Measurements from ENCODE around the gene CAMTA1. TPM values are rescaled to one million over a fixed set of nuclear protein-coding genes. Genes with fewer than 3 reads are reported as not detected.

The CAMTA1 gene
- total RNA-seq, 1 experiment from 2014 or later = 60.0 TPM

- Histone ChIP-seq H3K9me3 (no peaks in the 10 kb centered on the region), H3K4me1 (peaks cover 6% of the 10 kb centered on the region; the same call in 1 of the 2 replicates), H3K36me3 (ENCODE audit: control insufficient read depth, insufficient read depth, low read length) (peaks cover 2% of the 10 kb centered on the region; the same call in 1 of the 2 replicates), H3K4me3 (ENCODE audit: low read depth, low read length) (no peak overlapping the region), H3K27me3 (replicated peaks; ENCODE audit: control insufficient read depth, insufficient read depth, low read length) (no peaks in the 10 kb centered on the region)
- Mint-ChIP-seq H3K4me1 (ENCODE audit: low read depth, unreplicated experiment) (peaks cover 10% of the 10 kb centered on the region), H3K36me3 (ENCODE audit: insufficient read depth, unreplicated experiment) (no peaks in the 10 kb centered on the region), H3K4me3 (ENCODE audit: unreplicated experiment) (no peak overlapping the region), H3K27ac (ENCODE audit: unreplicated experiment) (no peak overlapping the region), H3K9me3 (ENCODE audit: unreplicated experiment) (no peaks in the 10 kb centered on the region), H3K27me3 (ENCODE audit: insufficient read depth, unreplicated experiment) (no peaks in the 10 kb centered on the region)
- TF ChIP-seq CTCF (IDR thresholded peaks at IDR 0.05; ENCODE audit: insufficient read depth in 1 of 2, low read depth in 1 of 2, low read length in 1 of 2, severe bottlenecking in 1 of 2, unreplicated experiment in 1 of 2) = no peak
- BruUV-seq (replicated peaks) = no TSS peak
- ChIA-PET POLR2A (no interaction called here), CTCF (no interaction called here)
- intact Hi-C loops (cut with micrococcal nuclease; ENCODE audit: unreplicated experiment) = no loop called here
- DNase-seq = no peak
These were observed 40.6 kb downstream of the CAMTA1 start for GRCh38 chr1:6825828-6826227.

- H3K36me3 Mint-ChIP-seq (ENCODE audit: insufficient read depth, unreplicated experiment) = no peaks in the 10 kb centered on the region
- peaks cover 3% of the 10 kb centered on the region; the same call in 1 of the 2 replicates for H3K4me1 ChIP-seq
- DNase-seq = no peak
- no peak overlapping the region for H3K4me3 Mint-ChIP-seq (ENCODE audit: unreplicated experiment)
- no peaks in the 10 kb centered on the region for H3K27me3 ChIP-seq (replicated peaks; ENCODE audit: control insufficient read depth, insufficient read depth, low read length)
- no TSS peak for BruUV-seq (replicated peaks)
- intact Hi-C loops (cut with micrococcal nuclease; ENCODE audit: unreplicated experiment) = no loop called here
- TF ChIP-seq CTCF (IDR thresholded peaks at IDR 0.05; ENCODE audit: insufficient read depth in 1 of 2, low read depth in 1 of 2, low read length in 1 of 2, severe bottlenecking in 1 of 2, unreplicated experiment in 1 of 2) = no peak
- CTCF ChIA-PET = interaction anchor here (0.5 kb wide), 1 partner anchor 240 kb away, joined by 10 read pairs; no protein-coding TSS in a partner anchor
- peaks cover 10% of the 10 kb centered on the region for H3K4me1 Mint-ChIP-seq (ENCODE audit: low read depth, unreplicated experiment)
- H3K4me3 ChIP-seq (ENCODE audit: low read depth, low read length) = no peak overlapping the region
- H3K27ac Mint-ChIP-seq (ENCODE audit: unreplicated experiment) = no peak overlapping the region
- peaks cover 2% of the 10 kb centered on the region; the same call in 1 of the 2 replicates for H3K36me3 ChIP-seq (ENCODE audit: control insufficient read depth, insufficient read depth, low read length)
- no peaks in the 10 kb centered on the region for H3K9me3 Mint-ChIP-seq (ENCODE audit: unreplicated experiment)
- no peaks in the 10 kb centered on the region for H3K27me3 Mint-ChIP-seq (ENCODE audit: insufficient read depth, unreplicated experiment)
- H3K9me3 ChIP-seq = no peaks in the 10 kb centered on the region
- POLR2A ChIA-PET = interaction anchor here (0.6 kb wide), 1 partner anchor 14 kb away, joined by 3 read pairs; no protein-coding TSS in a partner anchor
These were observed 41.8 kb downstream of the CAMTA1 start for GRCh38 chr1:6827079-6827478.

- Mint-ChIP-seq H3K4me1 (ENCODE audit: low read depth, unreplicated experiment) (peaks cover 10% of the 10 kb centered on the region), H3K27ac (ENCODE audit: unreplicated experiment) (no peak overlapping the region), H3K9me3 (ENCODE audit: unreplicated experiment) (no peaks in the 10 kb centered on the region), H3K4me3 (ENCODE audit: unreplicated experiment) (no peak overlapping the region), H3K27me3 (ENCODE audit: insufficient read depth, unreplicated experiment) (no peaks in the 10 kb centered on the region), H3K36me3 (ENCODE audit: insufficient read depth, unreplicated experiment) (no peaks in the 10 kb centered on the region)
- no peak for DNase-seq
- ChIA-PET POLR2A (interaction anchor here (0.6 kb wide), 1 partner anchor 14 kb away, joined by 3 read pairs; no protein-coding TSS in a partner anchor), CTCF (no interaction called here)
- Histone ChIP-seq H3K27me3 (replicated peaks; ENCODE audit: control insufficient read depth, insufficient read depth, low read length) (no peaks in the 10 kb centered on the region), H3K4me1 (no peaks in the 10 kb centered on the region; the same call in 1 of the 2 replicates), H3K36me3 (ENCODE audit: control insufficient read depth, insufficient read depth, low read length) (peaks cover 2% of the 10 kb centered on the region; the same call in 1 of the 2 replicates), H3K4me3 (ENCODE audit: low read depth, low read length) (no peak overlapping the region), H3K9me3 (no peaks in the 10 kb centered on the region)
- TF ChIP-seq CTCF (IDR thresholded peaks at IDR 0.05; ENCODE audit: insufficient read depth in 1 of 2, low read depth in 1 of 2, low read length in 1 of 2, severe bottlenecking in 1 of 2, unreplicated experiment in 1 of 2) = no peak
- intact Hi-C loops (cut with micrococcal nuclease; ENCODE audit: unreplicated experiment) = no loop called here
- BruUV-seq (replicated peaks) = no TSS peak
These were observed 42.4 kb downstream of the CAMTA1 start for GRCh38 chr1:6827630-6828165.
